Liver (tissue), 9 donors: Measurements from ENCODE around the gene TIMM17A. TPM values are rescaled to one million over a fixed set of nuclear protein-coding genes. Genes with fewer than 3 reads are reported as not detected.
A peak's percentile ranks its signal among the peaks of the same experiment; 100 is the strongest.

ENCODE experiments used
- DNase-seq: peaks from one replicate; pipeline ENCODE4 v3.0.0-alpha.2; 2017; ENCODE audit warnings: low spot score
- H3K27ac ChIP-seq, 2 donors: one replicate each; pipeline ENCODE4 v1.7.0; 2013; ENCODE audit warnings: inconsistent platforms in 2 of 2, low read length in 2 of 2, control low read depth in 1 of 2, low read depth in 1 of 2, mild to moderate bottlenecking in 1 of 2
- H3K27me3 ChIP-seq, 4 donors: one replicate each; pipeline versions ENCODE4 v1.6.1 to v1.7.0; 2013; ENCODE audit warnings: low read length in 3 of 4, inconsistent platforms in 1 of 4, mild to moderate bottlenecking in 1 of 4, moderate library complexity in 1 of 4; ENCODE audit not compliant: control insufficient read depth in 4 of 4, insufficient read depth in 4 of 4
- H3K36me3 ChIP-seq, 4 donors: one replicate each; pipeline versions ENCODE4 v1.6.1 to v1.7.0; 2013; ENCODE audit warnings: low read length in 3 of 4, mild to moderate bottlenecking in 3 of 4, low read depth in 1 of 4, moderate library complexity in 1 of 4; ENCODE audit not compliant: control insufficient read depth in 4 of 4, insufficient read depth in 3 of 4
- H3K4me1 ChIP-seq, 4 donors: one replicate each; pipeline versions ENCODE4 v1.6.1 to v1.7.0; 2013; ENCODE audit warnings: low read length in 3 of 4, mild to moderate bottlenecking in 3 of 4, moderate library complexity in 1 of 4; ENCODE audit not compliant: control insufficient read depth in 4 of 4, insufficient read depth in 4 of 4
- H3K4me3 ChIP-seq, 3 donors: one replicate each; pipeline versions ENCODE4 v1.6.1 to v1.7.0; 2013; ENCODE audit warnings: low read length in 3 of 3, control low read depth in 1 of 3, low read depth in 1 of 3, mild to moderate bottlenecking in 1 of 3
- H3K9ac ChIP-seq, 2 donors: one replicate each; pipeline ENCODE4 v1.7.0; 2013; ENCODE audit warnings: low read length in 2 of 2, mild to moderate bottlenecking in 2 of 2, moderate library complexity in 2 of 2, control low read depth in 1 of 2, low read depth in 1 of 2
- H3K9me3 ChIP-seq, 4 donors: one replicate each; pipeline versions ENCODE4 v1.6.1 to v1.7.0; 2013; ENCODE audit warnings: low read length in 3 of 4; ENCODE audit not compliant: control insufficient read depth in 4 of 4
- EGR1 ChIP-seq, 2 donors: IDR thresholded peaks; 2 replicates each; pipeline ENCODE4 v1.6.1; 2016 to 2018; ENCODE audit warnings: antibody characterized with exemption in 2 of 2, low read depth in 2 of 2
- FOXA1 ChIP-seq: IDR thresholded peaks from 2 replicates; pipeline ENCODE4 v1.6.1; 2016; ENCODE audit warnings: antibody characterized with exemption
- FOXA2 ChIP-seq: IDR thresholded peaks from 2 replicates; pipeline ENCODE4 v1.6.1; 2016; ENCODE audit warnings: antibody characterized with exemption
- GABPA ChIP-seq, 2 donors: IDR thresholded peaks in 1 of 2; conservative IDR thresholded peaks in 1 of 2; 2 replicates each; pipeline ENCODE4 v1.6.1; 2016; ENCODE audit warnings: antibody characterized with exemption in 2 of 2, mild to moderate bottlenecking in 1 of 2, moderate library complexity in 1 of 2
- HNF4A ChIP-seq, 2 donors: conservative IDR thresholded peaks; 2 replicates each; pipeline ENCODE4 v1.6.1; 2016; ENCODE audit warnings: antibody characterized with exemption in 2 of 2, mild to moderate bottlenecking in 2 of 2
- HNF4G ChIP-seq: IDR thresholded peaks from 2 replicates; pipeline ENCODE4 v1.6.1; 2016; ENCODE audit warnings: antibody characterized with exemption
- JUND ChIP-seq, 2 donors: IDR thresholded peaks; 2 replicates each; pipeline ENCODE4 v1.6.1; 2016; ENCODE audit warnings: antibody characterized with exemption in 2 of 2
- MAX ChIP-seq: IDR thresholded peaks from 2 replicates; pipeline ENCODE4 v1.6.1; 2016; ENCODE audit warnings: antibody characterized with exemption
- NR2F2 ChIP-seq: IDR thresholded peaks from 2 replicates; pipeline ENCODE4 v1.6.1; 2016; ENCODE audit warnings: antibody characterized with exemption
- RAD21 ChIP-seq, 2 donors: IDR thresholded peaks; 2 replicates each; pipeline ENCODE4 v1.6.1; 2016; ENCODE audit warnings: antibody characterized with exemption in 2 of 2, mild to moderate bottlenecking in 2 of 2
- REST ChIP-seq: IDR thresholded peaks from 2 replicates; pipeline ENCODE4 v1.6.1; 2016; ENCODE audit warnings: antibody characterized with exemption, mild to moderate bottlenecking
- RXRA ChIP-seq, 2 donors: IDR thresholded peaks; 2 replicates each; pipeline ENCODE4 v1.6.1; 2017 to 2018; ENCODE audit warnings: antibody characterized with exemption in 2 of 2, mild to moderate bottlenecking in 1 of 2
- SP1 ChIP-seq: IDR thresholded peaks from 2 replicates; pipeline ENCODE4 v1.6.1; 2018; ENCODE audit warnings: antibody characterized with exemption, mild to moderate bottlenecking
- TAF1 ChIP-seq: conservative IDR thresholded peaks from 2 replicates; pipeline ENCODE4 v1.6.1; 2016; ENCODE audit warnings: antibody characterized with exemption, mild to moderate bottlenecking
- YY1 ChIP-seq: IDR thresholded peaks from 2 replicates; pipeline ENCODE4 v1.6.1; 2016; ENCODE audit warnings: antibody characterized with exemption, mild to moderate bottlenecking
- ZBTB33 ChIP-seq: IDR thresholded peaks from 2 replicates; pipeline ENCODE4 v1.6.1; 2016; ENCODE audit warnings: antibody characterized with exemption
- WGBS: extraction: QIAGEN DNeasy Blood & Tissue Kit; methylation state at CpG from one replicate; pipeline ENCODE4 v1.1.7; 2013; 5-methylcytosine and 5-hydroxymethylcytosine counted together
- polyA plus RNA-seq, 2 donors: library from polyadenylated mRNA; stranded (reverse) in 1 of 2; unstranded in 1 of 2; fragments of 200-250 nt in 1 of 2; fragments of >200 nt in 1 of 2; fragmentation: Nextera tagmentation in 1 of 2; extraction: Ambion mirVana in 1 of 2; gene quantifications; one replicate each; pipeline versions ENCODE4 v1.2.1 to v1.2.3, GENCODE V29; 2013 to 2015
- total RNA-seq, 2 donors: library from RNA; depleted of rRNA; stranded (reverse); fragments of >200 nt; gene quantifications; one replicate each; pipeline ENCODE4 v1.2.3, GENCODE V29; 2014
- TF ChIP-seq, protein P1 (sequence below): IDR thresholded peaks from 2 replicates; pipeline ENCODE4 v1.6.1; 2016; ENCODE audit warnings: antibody characterized with exemption
- TF ChIP-seq, protein P2 (sequence below): fragments of 150-350 bp; IDR thresholded peaks from 2 replicates; pipeline ENCODE4 v1.5.1; 2017; ENCODE audit warnings: improper control_type of control experiment, low read depth, low read length; ENCODE audit not compliant: missing input control
- donor health status: healthy.
- donor health status: healthy.
- donor health status: healthy.
- donor health status: healthy.
- donor health status: healthy.

The TIMM17A gene
- total and polyA plus RNA-seq, 4 donors = 21.1 to 72.1 (median 51.0) TPM

DNA sequence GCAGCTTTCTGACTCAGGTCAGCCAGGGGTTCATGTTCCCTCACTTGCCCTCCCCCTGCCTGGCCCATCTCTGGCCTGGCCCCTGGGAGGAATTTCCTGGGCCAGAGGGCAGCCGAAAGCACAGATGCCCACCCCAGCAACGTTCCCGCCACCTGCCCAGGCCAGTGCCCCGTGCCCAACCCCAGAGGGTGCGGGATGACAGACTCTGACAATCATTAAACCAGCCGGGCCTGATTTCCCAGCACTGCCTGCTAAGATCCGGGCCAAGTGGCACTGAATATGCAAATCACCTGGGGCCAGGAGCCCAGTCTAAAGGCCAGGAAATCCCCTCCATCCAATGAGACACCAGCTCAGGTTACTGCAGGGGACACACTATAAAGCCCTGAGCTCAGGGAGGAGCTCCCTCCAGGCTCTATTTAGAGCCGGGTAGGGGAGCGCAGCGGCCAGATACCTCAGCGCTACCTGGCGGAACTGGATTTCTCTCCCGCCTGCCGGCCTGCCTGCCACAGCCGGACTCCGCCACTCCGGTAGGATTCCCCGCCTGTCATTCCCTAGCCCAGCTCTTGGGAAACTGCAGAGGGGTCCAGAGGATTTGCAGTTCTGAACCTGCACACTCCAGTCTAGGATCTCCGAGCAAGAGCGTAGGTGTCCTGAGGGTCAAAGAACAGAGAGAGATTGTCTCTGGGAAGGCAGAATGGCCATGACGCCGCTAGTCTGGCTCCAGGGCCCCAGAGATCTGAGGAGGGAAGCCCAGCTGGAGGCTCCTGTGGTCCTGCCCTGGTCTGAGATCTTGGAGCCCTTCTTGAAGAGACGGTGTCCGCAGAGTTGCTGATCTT is 55.1 kb downstream of the TIMM17A start, which contains the start of gene ELF3:
TSS of gene ELF3 (plus strand) at position 408 of the 836 bp plus-strand sequence. CDS start 550 bp downstream, outside the sequence.
- Histone ChIP-seq H3K36me3 (peaks cover 13 to 20% (median 15%) of the 10 kb centered on the region in 4 donors), H3K4me3 (peak within 1 kb of the TSS; percentile 65 to 89 (median 86)), H3K9me3 (no peaks in the 10 kb centered on the region), H3K9ac (peak within 1 kb of the TSS; percentile 76 to 95), H3K27me3 (no peaks in the 10 kb centered on the region), H3K27ac (peak within 1 kb of the TSS; percentile 89 to 94), H3K4me1 (peaks cover 6 to 46% (median 31%) of the 10 kb centered on the region in 4 donors)
- TF ChIP-seq JUND (IDR thresholded peaks at IDR 0.05) (peak; percentile 76 to 78), HNF4G (peak; percentile 62), HNF4A (conservative IDR thresholded peaks at IDR 0.05) (peak; percentile 82 to 90), RXRA (IDR thresholded peaks at IDR 0.05) (peak; percentile 92 to 97), RAD21 (IDR thresholded peaks at IDR 0.05) (peak; percentile 32 to 57), ZBTB33 (peak; percentile 73), FOXA1 (peak; percentile 87), NR2F2 (peak; percentile 67), EGR1 (IDR thresholded peaks at IDR 0.05; ENCODE audit: low read depth in 2 of 2) (peak in 1 of 2 donors; percentile 46), YY1 (peak; percentile 64), GABPA (IDR thresholded peaks at IDR 0.05 in 1 of 2, conservative IDR thresholded peaks at IDR 0.05 in 1 of 2) (peak in 1 of 2 donors; percentile 48), REST (peak; percentile 98), TAF1 (peak; percentile 100), MAX (peak; percentile 81), SP1 (peak; percentile 98), FOXA2 (peak; percentile 52)
- TF ChIP-seq, protein P1, sequence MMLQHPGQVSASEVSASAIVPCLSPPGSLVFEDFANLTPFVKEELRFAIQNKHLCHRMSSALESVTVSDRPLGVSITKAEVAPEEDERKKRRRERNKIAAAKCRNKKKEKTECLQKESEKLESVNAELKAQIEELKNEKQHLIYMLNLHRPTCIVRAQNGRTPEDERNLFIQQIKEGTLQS = peak; percentile 77
- TF ChIP-seq, protein P2, sequence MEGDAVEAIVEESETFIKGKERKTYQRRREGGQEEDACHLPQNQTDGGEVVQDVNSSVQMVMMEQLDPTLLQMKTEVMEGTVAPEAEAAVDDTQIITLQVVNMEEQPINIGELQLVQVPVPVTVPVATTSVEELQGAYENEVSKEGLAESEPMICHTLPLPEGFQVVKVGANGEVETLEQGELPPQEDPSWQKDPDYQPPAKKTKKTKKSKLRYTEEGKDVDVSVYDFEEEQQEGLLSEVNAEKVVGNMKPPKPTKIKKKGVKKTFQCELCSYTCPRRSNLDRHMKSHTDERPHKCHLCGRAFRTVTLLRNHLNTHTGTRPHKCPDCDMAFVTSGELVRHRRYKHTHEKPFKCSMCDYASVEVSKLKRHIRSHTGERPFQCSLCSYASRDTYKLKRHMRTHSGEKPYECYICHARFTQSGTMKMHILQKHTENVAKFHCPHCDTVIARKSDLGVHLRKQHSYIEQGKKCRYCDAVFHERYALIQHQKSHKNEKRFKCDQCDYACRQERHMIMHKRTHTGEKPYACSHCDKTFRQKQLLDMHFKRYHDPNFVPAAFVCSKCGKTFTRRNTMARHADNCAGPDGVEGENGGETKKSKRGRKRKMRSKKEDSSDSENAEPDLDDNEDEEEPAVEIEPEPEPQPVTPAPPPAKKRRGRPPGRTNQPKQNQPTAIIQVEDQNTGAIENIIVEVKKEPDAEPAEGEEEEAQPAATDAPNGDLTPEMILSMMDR = no peak
- 33% methylated on average over 24 of the region's 24 CpGs for WGBS
- peak; percentile 78 for DNase-seq
